K562 (cell line): ENCODE measurements around the gene RAB25. TPM values are rescaled to one million over a fixed set of nuclear protein-coding genes. Genes with fewer than 3 reads are reported as not detected.
A peak's percentile ranks its signal among the peaks of the same experiment; 100 is the strongest.

ENCODE experiments used
- ATAC-seq: fragments of 200-7000 bp; cut with Tn5 transposase; 3 replicates; pipeline ENCODE4 v1.9.1; 2020; ENCODE audit warnings: moderate library complexity
- BruUV-seq: library from RNA; stranded (reverse); fragments of 400-500 nt; replicated peaks from 2 replicates; lab custom pipeline; 2021; lab: Mats Ljungman, UMichigan
- CTCF ChIA-PET: fragments of 300-600 bp; formaldehyde crosslinking; extraction: SDS; loops from one replicate; lab custom pipeline; 2021; ENCODE audit warnings: low intra/inter-chr PET ratio; lab: Yijun Ruan, JAX
- POLR2A ChIA-PET: fragments of 300-600, 350-650 bp; sonication (Branson Sonifier 250); formaldehyde crosslinking; extraction: SDS; loops from one replicate; lab custom pipeline; 2021; ENCODE audit warnings: antibody characterized with exemption, inconsistent platforms; lab: Yijun Ruan, JAX
- DNase-seq, 4 experiments: peaks; one replicate each; pipeline versions ENCODE4 v3.0.0 to v3.0.0-alpha.2; 2011 to 2018; ENCODE audit warnings: low spot score in 3 of 4, mixed read lengths in 3 of 4; ENCODE audit errors: extremely low read depth in 1 of 4
- FAIRE-seq: peaks from 2 replicates; lab custom pipeline; 2011; peaks lifted over from hg19 to GRCh38; lab: Jason Lieb, UNC
- H2AFZ ChIP-seq: 2 replicates; pipeline ENCODE4 v1.6.0; 2011; ENCODE audit warnings: low read depth, low read length, control low read depth, inconsistent platforms
- H3K27ac ChIP-seq: fragments of 200-600 bp; 3 replicates; pipeline ENCODE4 v1.8.0; 2011; ENCODE audit warnings: low read depth, mild to moderate bottlenecking, control low read depth, inconsistent platforms, low read length, moderate library complexity, mixed read lengths; ENCODE audit errors: extremely low read depth
- H3K27me3 ChIP-seq, 2 experiments: fragments of 300-600 bp in 1 of 2; 2 replicates in 1 of 2; 3 replicates in 1 of 2; pipeline versions ENCODE4 v1.6.0 to v1.8.0; 2011; ENCODE audit warnings: inconsistent platforms in 2 of 2, low read length in 2 of 2, mild to moderate bottlenecking in 1 of 2, mixed read lengths in 1 of 2, moderate library complexity in 1 of 2; ENCODE audit not compliant: control insufficient read depth in 2 of 2, insufficient read depth in 2 of 2
- H3K36me3 ChIP-seq: fragments of 300-600 bp; 3 replicates; pipeline ENCODE4 v1.8.0; 2011; ENCODE audit warnings: mild to moderate bottlenecking, low read length, inconsistent platforms; ENCODE audit not compliant: control insufficient read depth, insufficient read depth
- H3K4me1 ChIP-seq, 2 experiments: fragments of 200-600 bp in 1 of 2; replicated peaks in 1 of 2; 2 replicates in 1 of 2; 3 replicates in 1 of 2; pipeline versions ENCODE4 v1.5.1 to v1.8.0; 2011; ENCODE audit warnings: inconsistent platforms in 2 of 2, low read length in 2 of 2, mild to moderate bottlenecking in 1 of 2, mixed read lengths in 1 of 2, moderate library complexity in 1 of 2; ENCODE audit not compliant: control insufficient read depth in 2 of 2, insufficient read depth in 2 of 2
- H3K4me2 ChIP-seq: 2 replicates; pipeline ENCODE4 v1.6.1; 2011; ENCODE audit warnings: low read length, control low read depth, inconsistent platforms, mixed read lengths; ENCODE audit not compliant: insufficient read depth
- H3K4me3 ChIP-seq: fragments of 200-600 bp; sonication (generic), shearing (Covaris generic); 2 replicates; pipeline ENCODE4 v1.5.1; 2016; ENCODE audit warnings: control low read depth, inconsistent platforms
- H3K79me2 ChIP-seq: fragments of 200-600 bp; 3 replicates; pipeline ENCODE4 v1.8.0; 2011; ENCODE audit warnings: low read length, inconsistent platforms; ENCODE audit not compliant: control insufficient read depth, insufficient read depth
- H3K9ac ChIP-seq, 2 experiments: 2 replicates each; pipeline versions ENCODE4 v1.6.0 to v1.6.1; 2011; ENCODE audit warnings: low read depth in 2 of 2, low read length in 2 of 2, control low read depth in 1 of 2, inconsistent platforms in 1 of 2, mild to moderate bottlenecking in 1 of 2, mixed read lengths in 1 of 2; ENCODE audit not compliant: insufficient read depth in 1 of 2
- H3K9me1 ChIP-seq: one replicate; pipeline ENCODE4 v1.6.0; 2011; ENCODE audit warnings: inconsistent platforms, mild to moderate bottlenecking, low read length, moderate library complexity; ENCODE audit not compliant: control insufficient read depth, insufficient read depth
- H3K9me3 ChIP-seq: replicated peaks from 2 replicates; pipeline ENCODE4 v1.5.1; 2011; ENCODE audit warnings: low read depth, low read length, inconsistent platforms; ENCODE audit not compliant: control insufficient read depth, insufficient read depth
- H4K20me1 ChIP-seq: replicated peaks from 2 replicates; pipeline ENCODE4 v1.6.1; 2011; ENCODE audit warnings: low read length, inconsistent platforms, mixed read lengths; ENCODE audit not compliant: control insufficient read depth, insufficient read depth
- BCOR ChIP-seq: fragments of 450-650 bp; IDR thresholded peaks from 2 replicates; pipeline ENCODE4 v1.6.1; 2016
- HNRNPLL ChIP-seq: fragments of 200-400 bp; formaldehyde crosslinking; IDR thresholded peaks from 2 replicates; pipeline ENCODE4 v1.6.1; 2017; ENCODE audit warnings: low read length, low read depth, mild to moderate bottlenecking; ENCODE audit not compliant: poor library complexity, severe bottlenecking
- MAFF ChIP-seq: IDR thresholded peaks from 2 replicates; pipeline ENCODE4 v1.6.1; 2012; ENCODE audit warnings: low read length, improper control_type of control experiment
- MBD2 ChIP-seq: sonication (generic); IDR thresholded peaks from 2 replicates; pipeline ENCODE4 v1.6.1; 2016; ENCODE audit warnings: low read depth, borderline replicate concordance
- TAF15 ChIP-seq: fragments of 200-400 bp; formaldehyde crosslinking; IDR thresholded peaks from 2 replicates; pipeline ENCODE4 v1.6.1; 2017; ENCODE audit warnings: mild to moderate bottlenecking, low read depth, low read length, moderate library complexity
- XRCC4 ChIP-seq: IDR thresholded peaks from one replicate; pipeline ENCODE4 v1.6.1; 2011; ENCODE audit not compliant: insufficient read depth, insufficient read length; ENCODE audit errors: extremely low read depth
- ZNF76 ChIP-seq: fragments of 250-450 bp; sonication (Bioruptor Pico); IDR thresholded peaks from 2 replicates; pipeline ENCODE4 v1.4.0; 2020; ENCODE audit warnings: mild to moderate bottlenecking, moderate library complexity, borderline replicate concordance
- WGBS: fragments of 100-300 bp; shearing (Covaris generic); methylation state at CpG from one replicate; pipeline ENCODE4 v1.1.6; 2016; ENCODE audit warnings: low coverage, mixed read lengths; ENCODE audit not compliant: insufficient coverage; ENCODE audit errors: missing lambda C conversion rate; 5-methylcytosine and 5-hydroxymethylcytosine counted together
- in situ Hi-C: fragments of 300-500 bp; cut with MboI; formaldehyde crosslinking; loops from 4 replicates; pipeline ENCODE4 v1.15.0; 2018; ENCODE audit warnings: inconsistent platforms, mixed read lengths
- intact Hi-C: fragments of 100-400 bp; cut with micrococcal nuclease; formaldehyde crosslinking; loops from 2 replicates; pipeline ENCODE4 v1.14.2; 2022
- polyA plus RNA-seq, 8 experiments: library from polyadenylated mRNA; depleted of rRNA in 4 of 8; stranded (reverse) in 5 of 8; unstranded in 3 of 8; fragments of >200 nt; fragmentation: Nextera tagmentation in 2 of 8; fragmentation: Illumina TruSeq in 1 of 8; extraction: Ambion mirVana in 2 of 8; extraction: Trizol in 1 of 8; gene quantifications; 2 replicates each; pipeline versions ENCODE4 v1.2.1 to v1.2.3, GENCODE V29; 2011 to 2014; ENCODE audit warnings: inconsistent platforms in 1 of 8, missing spikeins in 1 of 8
- total RNA-seq, 7 experiments: library from RNA; depleted of rRNA in 6 of 7; stranded (reverse); fragments of >200 nt in 6 of 7; fragmentation: Illumina TruSeq in 2 of 7; extraction: Trizol in 2 of 7; gene quantifications; 2 replicates each; pipeline versions ENCODE4 v1.2.1 to v1.2.3, GENCODE V29; 2011 to 2021; ENCODE audit warnings: low replicate concordance in 1 of 7
- TF ChIP-seq, protein P1 (sequence below): fragments of 200-800 bp; sonication (Bioruptor generic); IDR thresholded peaks from 2 replicates; pipeline ENCODE4 v1.6.1; 2017; ENCODE audit warnings: missing genetic modification characterization, missing compliant biosample characterization
- TF ChIP-seq, protein P2 (sequence below): fragments of 450-650 bp; formaldehyde crosslinking; IDR thresholded peaks from 2 replicates; pipeline ENCODE4 v1.4.0; 2022; ENCODE audit warnings: missing genetic modification characterization
- TF ChIP-seq, protein P3 (sequence below): sonication (generic); formaldehyde crosslinking; IDR thresholded peaks from 2 replicates; pipeline ENCODE4 v1.8.0; 2022; ENCODE audit warnings: missing genetic modification reagents, mild to moderate bottlenecking, moderate library complexity, borderline replicate concordance
- TF ChIP-seq, protein P4 (sequence below): fragments of 450-650 bp; formaldehyde crosslinking; IDR thresholded peaks from 2 replicates; pipeline ENCODE4 v1.4.0; 2022; ENCODE audit warnings: missing genetic modification characterization

The RAB25 gene
- total and polyA plus RNA-seq, 9 of the 15 experiments (the other 6 are each of a cell fraction or from before 2014, with no cell fraction given) = 0.10 to 0.27 (median 0.13) TPM; not detected in 6

DNA sequence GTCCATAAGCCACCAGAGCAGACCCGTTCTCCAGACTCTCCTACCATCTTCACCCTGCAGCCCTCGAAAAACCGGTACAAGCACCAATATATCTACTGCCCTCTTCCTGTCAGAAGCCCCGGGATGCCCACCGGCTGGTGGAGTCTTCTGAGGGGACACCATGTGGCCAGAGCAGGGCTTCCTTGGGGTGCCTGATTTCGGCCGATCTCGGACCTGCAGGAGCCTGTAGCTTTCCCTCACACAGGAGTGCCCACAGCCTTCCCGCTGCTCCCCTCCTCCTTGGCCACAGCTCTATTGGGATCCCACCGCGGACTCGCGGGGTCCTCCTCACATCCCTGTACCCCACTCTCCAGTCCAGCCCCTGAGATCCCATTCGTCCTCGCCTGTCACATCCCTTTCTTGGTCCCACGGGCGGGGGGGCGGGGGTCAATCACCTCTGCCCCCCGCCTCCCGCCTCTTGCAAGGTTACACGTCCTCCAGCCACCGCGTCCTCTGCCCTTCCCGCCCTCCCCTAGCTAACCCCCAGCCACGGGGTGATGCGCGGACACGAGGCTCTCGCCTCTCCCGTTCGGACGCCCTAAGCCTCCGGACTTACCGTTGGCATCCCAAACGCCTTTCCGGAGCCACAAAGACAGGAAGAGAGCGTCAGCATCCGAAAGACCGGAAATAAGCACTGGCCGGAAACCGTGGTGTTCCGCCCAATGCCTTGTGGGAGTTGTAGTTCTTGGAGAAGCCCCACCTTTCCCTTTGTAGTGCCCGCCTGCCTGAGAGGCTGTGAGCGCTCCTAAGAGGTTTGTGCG lies 40.5 kb upstream of the RAB25 start, which contains the start of gene SSR2:
TSS of gene SSR2 (minus strand) at position 659 of the 800 bp plus-strand sequence. CDS start 784 bp downstream, outside the sequence.
- intact Hi-C loops = no loop called here
- H3K9me1 ChIP-seq = no peaks in the 10 kb centered on the region
- peaks cover 40% of the 10 kb centered on the region; the same call in 2 of the 3 replicates for H3K36me3 ChIP-seq
- ChIA-PET CTCF (no interaction called here), POLR2A (interaction anchor here (0.6 to 1.9 kb wide), 14 partner anchors 8 to 558 kb away, joined by 3 to 10 read pairs (median 3); partner anchors contain the start of gene GLMP)
- no TSS peak for BruUV-seq
- peak within 1 kb of the TSS; percentile 78 to 93 for H3K9ac ChIP-seq
- DNase-seq (peak; percentile 91 to 96 (median 94)), ATAC-seq (peak; percentile 99), FAIRE-seq (peak; percentile 97)
- no peaks in the 10 kb centered on the region for H3K27me3 ChIP-seq
- H3K79me2 ChIP-seq = peaks cover 26% of the 10 kb centered on the region
- no peaks in the 10 kb centered on the region for H3K9me3 ChIP-seq
- H3K4me3 ChIP-seq = peak within 1 kb of the TSS; percentile 72
- 1% methylated on average over 32 of the region's 45 CpGs for WGBS
- peaks cover 7 to 8% of the 10 kb centered on the region in 2 experiments; a peak in 4 of 5 replicates for H3K4me1 ChIP-seq
- H3K4me2 ChIP-seq = peak within 1 kb of the TSS; percentile 89
- H2AFZ ChIP-seq = peak within 1 kb of the TSS; percentile 96
- H4K20me1 ChIP-seq = no peaks in the 10 kb centered on the region
- peak within 1 kb of the TSS; percentile 65 for H3K27ac ChIP-seq
- in situ Hi-C loops = no loop called here
- TF ChIP-seq TAF15 = no peak
- no peak for TF ChIP-seq BCOR
- TF ChIP-seq, protein P1, sequence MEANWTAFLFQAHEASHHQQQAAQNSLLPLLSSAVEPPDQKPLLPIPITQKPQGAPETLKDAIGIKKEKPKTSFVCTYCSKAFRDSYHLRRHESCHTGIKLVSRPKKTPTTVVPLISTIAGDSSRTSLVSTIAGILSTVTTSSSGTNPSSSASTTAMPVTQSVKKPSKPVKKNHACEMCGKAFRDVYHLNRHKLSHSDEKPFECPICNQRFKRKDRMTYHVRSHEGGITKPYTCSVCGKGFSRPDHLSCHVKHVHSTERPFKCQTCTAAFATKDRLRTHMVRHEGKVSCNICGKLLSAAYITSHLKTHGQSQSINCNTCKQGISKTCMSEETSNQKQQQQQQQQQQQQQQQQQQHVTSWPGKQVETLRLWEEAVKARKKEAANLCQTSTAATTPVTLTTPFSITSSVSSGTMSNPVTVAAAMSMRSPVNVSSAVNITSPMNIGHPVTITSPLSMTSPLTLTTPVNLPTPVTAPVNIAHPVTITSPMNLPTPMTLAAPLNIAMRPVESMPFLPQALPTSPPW = peak; percentile 82
- TF ChIP-seq, protein P2, sequence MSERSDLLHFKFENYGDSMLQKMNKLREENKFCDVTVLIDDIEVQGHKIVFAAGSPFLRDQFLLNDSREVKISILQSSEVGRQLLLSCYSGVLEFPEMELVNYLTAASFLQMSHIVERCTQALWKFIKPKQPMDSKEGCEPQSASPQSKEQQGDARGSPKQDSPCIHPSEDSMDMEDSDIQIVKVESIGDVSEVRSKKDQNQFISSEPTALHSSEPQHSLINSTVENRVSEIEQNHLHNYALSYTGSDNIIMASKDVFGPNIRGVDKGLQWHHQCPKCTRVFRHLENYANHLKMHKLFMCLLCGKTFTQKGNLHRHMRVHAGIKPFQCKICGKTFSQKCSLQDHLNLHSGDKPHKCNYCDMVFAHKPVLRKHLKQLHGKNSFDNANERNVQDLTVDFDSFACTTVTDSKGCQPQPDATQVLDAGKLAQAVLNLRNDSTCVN (CRISPR knock-in tag) = no peak
- no peak for TF ChIP-seq MAFF
- TF ChIP-seq MBD2 = peak; percentile 54; the same call in 1 of the 2 replicates
- no peak for TF ChIP-seq XRCC4
- TF ChIP-seq, protein P3, sequence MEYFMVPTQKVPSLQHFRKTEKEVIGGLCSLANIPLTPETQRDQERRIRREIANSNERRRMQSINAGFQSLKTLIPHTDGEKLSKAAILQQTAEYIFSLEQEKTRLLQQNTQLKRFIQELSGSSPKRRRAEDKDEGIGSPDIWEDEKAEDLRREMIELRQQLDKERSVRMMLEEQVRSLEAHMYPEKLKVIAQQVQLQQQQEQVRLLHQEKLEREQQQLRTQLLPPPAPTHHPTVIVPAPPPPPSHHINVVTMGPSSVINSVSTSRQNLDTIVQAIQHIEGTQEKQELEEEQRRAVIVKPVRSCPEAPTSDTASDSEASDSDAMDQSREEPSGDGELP = peak; percentile 39; the same call in 1 of the 2 replicates
- no peak for TF ChIP-seq ZNF76
- peak; percentile 50 for TF ChIP-seq HNRNPLL
- TF ChIP-seq, protein P4, sequence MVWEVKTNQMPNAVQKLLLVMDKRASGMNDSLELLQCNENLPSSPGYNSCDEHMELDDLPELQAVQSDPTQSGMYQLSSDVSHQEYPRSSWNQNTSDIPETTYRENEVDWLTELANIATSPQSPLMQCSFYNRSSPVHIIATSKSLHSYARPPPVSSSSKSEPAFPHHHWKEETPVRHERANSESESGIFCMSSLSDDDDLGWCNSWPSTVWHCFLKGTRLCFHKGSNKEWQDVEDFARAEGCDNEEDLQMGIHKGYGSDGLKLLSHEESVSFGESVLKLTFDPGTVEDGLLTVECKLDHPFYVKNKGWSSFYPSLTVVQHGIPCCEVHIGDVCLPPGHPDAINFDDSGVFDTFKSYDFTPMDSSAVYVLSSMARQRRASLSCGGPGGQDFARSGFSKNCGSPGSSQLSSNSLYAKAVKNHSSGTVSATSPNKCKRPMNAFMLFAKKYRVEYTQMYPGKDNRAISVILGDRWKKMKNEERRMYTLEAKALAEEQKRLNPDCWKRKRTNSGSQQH (CRISPR knock-in tag) = no peak
